H1 (cell line): ENCODE measurements around the gene KRT9. TPM values are rescaled to one million over a fixed set of nuclear protein-coding genes. Genes with fewer than 3 reads are reported as not detected.

Experiments
- ATF3 ChIP-seq: IDR thresholded peaks from 2 replicates; pipeline ENCODE4 v1.6.1; 2011; ENCODE audit warnings: low read depth, mild to moderate bottlenecking, low read length; ENCODE audit not compliant: insufficient read depth
- FOSL1 ChIP-seq: IDR thresholded peaks from 2 replicates; pipeline ENCODE4 v1.6.1; 2011; ENCODE audit warnings: mild to moderate bottlenecking, low read depth, low read length, moderate library complexity; ENCODE audit not compliant: insufficient read depth
- HDAC6 ChIP-seq: IDR thresholded peaks from one replicate; pipeline ENCODE4 v1.7.1; 2012; ENCODE audit warnings: low read depth, mild to moderate bottlenecking, inconsistent platforms, low read length, moderate library complexity
- KDM1A ChIP-seq: fragments of 200-600, 300-600 bp; sonication (generic); IDR thresholded peaks from 2 replicates; pipeline ENCODE4 v1.7.1; 2016; ENCODE audit warnings: mild to moderate bottlenecking, low read length, borderline replicate concordance
- POU5F1 ChIP-seq: IDR thresholded peaks from 2 replicates; pipeline ENCODE4 v1.6.1; 2011; ENCODE audit warnings: low read depth, mild to moderate bottlenecking, low read length, moderate library complexity
- SIX5 ChIP-seq: IDR thresholded peaks from 2 replicates; pipeline ENCODE4 v1.6.1; 2011; ENCODE audit warnings: mild to moderate bottlenecking, low read depth, low read length
- SP2 ChIP-seq: IDR thresholded peaks from 2 replicates; pipeline ENCODE4 v1.6.1; 2012; ENCODE audit warnings: mild to moderate bottlenecking, low read length, inconsistent platforms
- polyA plus RNA-seq, 7 experiments: library from polyadenylated mRNA; depleted of rRNA in 3 of 7; stranded (reverse) in 5 of 7; unstranded in 2 of 7; fragments of >200 nt in 5 of 7; fragments of 200-250 nt in 2 of 7; gene quantifications; 1 replicate in 5 of 7; 2 replicates in 1 of 7; 4 replicates in 1 of 7; pipeline versions ENCODE4 v1.2.1 to v1.2.3, GENCODE V29; 2011 to 2013; ENCODE audit warnings: missing spikeins in 2 of 7, mixed read lengths in 2 of 7
- total RNA-seq: library from RNA; stranded (reverse); fragmentation: NEBNext Ultra II Directional; extraction: Animal tissue kit (Norgen Biotek cat#: 25700); gene quantifications from 2 replicates; pipeline ENCODE4 v1.2.1, GENCODE V29; 2021
- TF ChIP-seq, protein P1 (sequence below): IDR thresholded peaks from 2 replicates; pipeline ENCODE4 v1.6.1; 2012; ENCODE audit warnings: inconsistent platforms

Gene KRT9
- total and polyA plus RNA-seq, 2 of the 8 experiments (the other 6 are each of a cell fraction or from before 2014, with no cell fraction given), result not detected

- TF ChIP-seq, protein P1, sequence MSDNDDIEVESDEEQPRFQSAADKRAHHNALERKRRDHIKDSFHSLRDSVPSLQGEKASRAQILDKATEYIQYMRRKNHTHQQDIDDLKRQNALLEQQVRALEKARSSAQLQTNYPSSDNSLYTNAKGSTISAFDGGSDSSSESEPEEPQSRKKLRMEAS, result no peak
- TF ChIP-seq POU5F1 (no peak), SP2 (no peak), ATF3 (no peak), SIX5 (no peak), HDAC6 (no peak), KDM1A (no peak), FOSL1 (no peak)
- TF ChIP-seq, all 59 proteins: peak for 0
Measured at GRCh38 chr17:41593306-41593981, 21.6 kb upstream of the KRT9 start (continued).
